HUES6 (cell line): ENCODE results near the gene KBTBD13.
"Not testable (repeated sequence)": the region's sequence is repeated elsewhere in the genome, so short reads cannot be mapped to it uniquely, and the experiment has no call there.

Experiments
- H3K27ac ChIP-seq: 2 replicates; pipeline ENCODE4 v1.7.0; 2013; ENCODE audit warnings: low read depth, mild to moderate bottlenecking, low read length, inconsistent platforms
- H3K27me3 ChIP-seq: 2 replicates; pipeline ENCODE4 v1.6.1; 2013; ENCODE audit warnings: low read length; ENCODE audit not compliant: control insufficient read depth, insufficient read depth
- H3K36me3 ChIP-seq: 2 replicates; pipeline ENCODE4 v1.6.1; 2013; ENCODE audit warnings: low read length; ENCODE audit not compliant: control insufficient read depth, insufficient read depth
- H3K4me1 ChIP-seq: 2 replicates; pipeline ENCODE4 v1.6.1; 2013; ENCODE audit warnings: low read length; ENCODE audit not compliant: control insufficient read depth, insufficient read depth
- H3K4me3 ChIP-seq: 2 replicates; pipeline ENCODE4 v1.5.1; 2013; ENCODE audit warnings: low read depth, low read length
- H3K9ac ChIP-seq: one replicate; pipeline ENCODE4 v1.6.1; 2013; ENCODE audit warnings: mild to moderate bottlenecking, low read length
- H3K9me3 ChIP-seq: 2 replicates; pipeline ENCODE4 v1.6.1; 2013; ENCODE audit warnings: low read depth, low read length; ENCODE audit not compliant: control insufficient read depth, insufficient read depth

Gene KBTBD13

GRCh38 chr15:65099336-65099735 is 22.8 kb downstream of the KBTBD13 start:
- H3K27me3 ChIP-seq = no peaks in the 10 kb centered on the region; the same call in 1 of the 2 replicates
- H3K4me1 ChIP-seq = no peaks in the 10 kb centered on the region; the same call in 1 of the 2 replicates
- no peaks in the 10 kb centered on the region for H3K9me3 ChIP-seq
- H3K36me3 ChIP-seq = peaks cover 28% of the 10 kb centered on the region
- H3K4me3 ChIP-seq = no peak overlapping the region
- no peak overlapping the region for H3K9ac ChIP-seq
- no peak overlapping the region for H3K27ac ChIP-seq

- not testable (repeated sequence) for H3K9ac ChIP-seq, H3K27me3 ChIP-seq, H3K9me3 ChIP-seq, H3K4me1 ChIP-seq, H3K4me3 ChIP-seq, H3K27ac ChIP-seq
- peaks cover 28% of the 10 kb centered on the region for H3K36me3 ChIP-seq
These were observed 23.3 kb downstream of the KBTBD13 start for GRCh38 chr15:65099801-65100200.

- Histone ChIP-seq H3K4me1 (no peaks in the 10 kb centered on the region; the same call in 1 of the 2 replicates), H3K27me3 (no peaks in the 10 kb centered on the region; the same call in 1 of the 2 replicates), H3K9me3 (no peaks in the 10 kb centered on the region), H3K36me3 (peaks cover 30% of the 10 kb centered on the region), H3K4me3 (no peak overlapping the region), H3K9ac (no peak overlapping the region), H3K27ac (no peak overlapping the region)
These were observed 23.9 kb downstream of the KBTBD13 start for GRCh38 chr15:65100442-65100841.

- no peak overlapping the region for H3K27ac ChIP-seq
- H3K9ac ChIP-seq = no peak overlapping the region
- H3K4me3 ChIP-seq = peak overlapping the region; percentile 48; the same call in 1 of the 2 replicates
- H3K36me3 ChIP-seq = peaks cover 33% of the 10 kb centered on the region
- no peaks in the 10 kb centered on the region; the same call in 1 of the 2 replicates for H3K27me3 ChIP-seq
- H3K4me1 ChIP-seq = no peaks in the 10 kb centered on the region; the same call in 1 of the 2 replicates
- no peaks in the 10 kb centered on the region for H3K9me3 ChIP-seq
These were observed 24.9 kb downstream of the KBTBD13 start for GRCh38 chr15:65101411-65101890.

GRCh38 chr15:65101891-65102708 is 25.6 kb downstream of the KBTBD13 start:
- Histone ChIP-seq H3K27me3 (no peaks in the 10 kb centered on the region; the same call in 1 of the 2 replicates), H3K27ac (no peak overlapping the region), H3K9me3 (no peaks in the 10 kb centered on the region), H3K4me1 (no peaks in the 10 kb centered on the region; the same call in 1 of the 2 replicates), H3K9ac (no peak overlapping the region), H3K4me3 (peak overlapping the region; percentile 48; the same call in 1 of the 2 replicates), H3K36me3 (peaks cover 33% of the 10 kb centered on the region)

- peaks cover 27% of the 10 kb centered on the region for H3K36me3 ChIP-seq
- no peak overlapping the region for H3K9ac ChIP-seq
- no peaks in the 10 kb centered on the region; the same call in 1 of the 2 replicates for H3K4me1 ChIP-seq
- H3K9me3 ChIP-seq = no peaks in the 10 kb centered on the region
- H3K27me3 ChIP-seq = no peaks in the 10 kb centered on the region; the same call in 1 of the 2 replicates
- H3K4me3 ChIP-seq = no peak overlapping the region
- H3K27ac ChIP-seq = no peak overlapping the region
These were observed 26.4 kb downstream of the KBTBD13 start for GRCh38 chr15:65102912-65103311.

- Histone ChIP-seq H3K4me1 (no peaks in the 10 kb centered on the region; the same call in 1 of the 2 replicates), H3K9ac (no peak overlapping the region), H3K36me3 (0 out of 2 replicates have a peak, but pooled peaks cover 13% of the 10 kb centered on the region), H3K4me3 (no peak overlapping the region), H3K27me3 (no peaks in the 10 kb centered on the region; the same call in 1 of the 2 replicates), H3K9me3 (no peaks in the 10 kb centered on the region), H3K27ac (no peak overlapping the region)
These were observed 28.5 kb downstream of the KBTBD13 start for GRCh38 chr15:65105038-65105437.

GRCh38 chr15:65106011-65106590 is 29.6 kb downstream of the KBTBD13 start:
- Histone ChIP-seq H3K9ac (no peak overlapping the region), H3K9me3 (no peaks in the 10 kb centered on the region), H3K4me1 (no peaks in the 10 kb centered on the region; the same call in 1 of the 2 replicates), H3K27ac (no peak overlapping the region), H3K4me3 (no peak overlapping the region), H3K36me3 (0 out of 2 replicates have a peak, but pooled peaks cover 5% of the 10 kb centered on the region), H3K27me3 (no peaks in the 10 kb centered on the region; the same call in 1 of the 2 replicates)

- Histone ChIP-seq H3K36me3 (peaks cover 24% of the 10 kb centered on the region), H3K4me1 (no peaks in the 10 kb centered on the region), H3K9me3 (no peaks in the 10 kb centered on the region), H3K27ac (no peak overlapping the region), H3K4me3 (no peak overlapping the region), H3K9ac (no peak overlapping the region), H3K27me3 (no peaks in the 10 kb centered on the region)
These were observed 34.2 kb downstream of the KBTBD13 start for GRCh38 chr15:65110676-65111292.

- H3K36me3 ChIP-seq = peaks cover 56% of the 10 kb centered on the region
- H3K9ac ChIP-seq = no peak within 1 kb of the TSS
- H3K9me3 ChIP-seq = no peaks in the 10 kb centered on the region
These were observed 38.5 kb downstream of the KBTBD13 start, which contains the start of gene UBAP1L for GRCh38 chr15:65115086-65115485. TSS of gene UBAP1L (minus strand) at chr15:65115200. CDS start at chr15:65106215, 8,985 bp downstream.

More at GRCh38 chr15:65115086-65115485, 38.5 kb downstream of the KBTBD13 start, which contains the start of gene UBAP1L:
- H3K4me1 ChIP-seq = no peaks in the 10 kb centered on the region
- H3K27me3 ChIP-seq = no peaks in the 10 kb centered on the region
- no peak within 1 kb of the TSS for H3K27ac ChIP-seq
- H3K4me3 ChIP-seq = no peak within 1 kb of the TSS
